PFSK-1 (cell line): ENCODE results near the gene UQCR11.

Experiments
- FOXP2 ChIP-seq: optimal IDR thresholded peaks from 2 replicates; pipeline ENCODE3; 2011; ENCODE audit warnings: borderline replicate concordance, control low read depth, inconsistent platforms; ENCODE audit not compliant: insufficient read depth; ENCODE audit errors: extremely low read length, extremely low read depth
- POLR2AphosphoS5 ChIP-seq: IDR thresholded peaks from 2 replicates; pipeline ENCODE4 v1.6.1; 2012; ENCODE audit warnings: low read depth, mild to moderate bottlenecking, control low read depth, low read length, moderate library complexity
- REST ChIP-seq, 2 experiments: IDR thresholded peaks; 2 replicates each; pipeline versions ENCODE4 v1.6.1 to v1.8.0; 2011 to 2012; ENCODE audit warnings: low read depth in 2 of 2, low read length in 2 of 2, control low read depth in 1 of 2, inconsistent platforms in 1 of 2, mild to moderate bottlenecking in 1 of 2, moderate library complexity in 1 of 2; ENCODE audit not compliant: insufficient read depth in 1 of 2
- SIN3A ChIP-seq: IDR thresholded peaks from 2 replicates; pipeline ENCODE4 v1.6.1; 2012; ENCODE audit warnings: mild to moderate bottlenecking, low read length, moderate library complexity, borderline replicate concordance; ENCODE audit not compliant: insufficient read depth
- TAF1 ChIP-seq: IDR thresholded peaks from 2 replicates; pipeline ENCODE4 v1.6.1; 2012; ENCODE audit warnings: low read length, control low read depth, borderline replicate concordance; ENCODE audit not compliant: insufficient read depth

UQCR11 gene

DNA sequence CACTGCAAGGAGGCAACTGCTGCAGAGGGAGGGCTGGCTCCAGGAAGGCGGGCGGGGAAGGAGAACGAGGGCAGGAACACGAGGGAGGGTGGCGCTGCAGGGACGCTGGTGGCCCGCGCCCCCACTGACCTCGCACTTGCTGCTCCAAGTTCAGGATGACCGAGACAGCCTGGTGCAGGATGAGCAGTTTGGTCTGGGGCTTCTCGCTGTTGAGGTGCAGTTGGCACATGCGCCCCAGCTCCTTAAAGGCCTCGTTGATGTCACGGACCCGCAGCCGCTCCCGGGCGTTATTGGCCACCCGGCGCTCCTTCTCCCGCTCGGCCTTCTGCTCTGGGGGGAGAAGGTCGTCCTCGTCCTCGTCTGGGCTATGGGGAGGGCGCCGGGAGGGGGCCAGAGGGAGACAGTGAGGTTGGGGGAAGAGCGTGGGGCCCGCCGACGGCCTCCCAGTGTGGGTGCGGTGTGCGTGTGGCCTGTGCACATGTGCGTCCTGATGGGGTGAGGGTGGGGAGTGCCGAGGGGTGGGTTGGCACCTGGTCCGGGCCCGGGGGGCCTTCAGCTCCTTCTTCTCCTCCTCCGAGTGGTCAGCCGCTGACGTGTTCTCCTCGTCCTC, 10.0 kb upstream of the UQCR11 start:
- TF ChIP-seq FOXP2 (no peak), TAF1 (no peak), SIN3A (no peak), POLR2AphosphoS5 (no peak)

DNA sequence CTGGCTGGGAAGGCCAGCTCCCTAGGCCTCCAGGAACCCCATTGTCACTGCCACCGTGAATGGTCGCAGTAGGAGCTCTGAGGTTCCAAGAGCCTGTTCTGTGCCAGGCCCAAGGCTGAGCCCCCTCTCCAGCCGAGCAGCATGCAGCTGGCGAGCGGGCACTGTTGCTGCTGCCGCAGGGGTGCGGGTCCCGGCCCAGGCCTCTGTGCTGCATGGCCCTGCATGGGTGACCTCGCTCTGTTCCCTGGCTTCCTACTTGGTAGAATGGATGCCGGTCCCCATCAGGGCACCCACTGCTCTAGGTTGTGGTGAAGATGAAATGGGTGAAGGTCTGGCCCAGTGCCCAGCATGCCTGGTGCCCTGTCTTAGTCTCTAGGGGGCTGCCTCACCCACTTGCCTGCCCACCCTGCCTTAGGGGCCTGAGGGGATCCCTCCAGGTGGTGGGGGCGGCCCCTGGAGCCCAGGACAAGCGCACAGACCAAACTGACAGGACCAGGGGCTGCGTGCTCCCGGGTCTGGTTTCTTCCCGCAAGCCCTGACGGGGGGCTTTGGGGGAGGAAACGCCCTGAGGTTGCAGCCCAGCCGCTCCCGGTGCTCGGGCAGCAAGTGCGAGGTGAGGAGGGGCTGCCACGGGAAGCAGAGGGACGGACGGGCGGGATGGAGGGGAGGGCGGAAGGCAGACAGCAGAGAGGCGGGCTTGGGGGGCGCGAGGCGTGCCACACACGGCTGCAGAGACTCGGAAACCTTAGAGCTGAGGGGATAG, 8.7 kb upstream of the UQCR11 start:
- no peak for TF ChIP-seq SIN3A
- TF ChIP-seq TAF1: no peak
- TF ChIP-seq POLR2AphosphoS5: no peak
- no peak for TF ChIP-seq FOXP2
- TF ChIP-seq REST (IDR thresholded peaks at IDR 0.05; ENCODE audit: insufficient read depth in 1 of 2, low read depth in 2 of 2, low read length in 2 of 2): no peak

DNA sequence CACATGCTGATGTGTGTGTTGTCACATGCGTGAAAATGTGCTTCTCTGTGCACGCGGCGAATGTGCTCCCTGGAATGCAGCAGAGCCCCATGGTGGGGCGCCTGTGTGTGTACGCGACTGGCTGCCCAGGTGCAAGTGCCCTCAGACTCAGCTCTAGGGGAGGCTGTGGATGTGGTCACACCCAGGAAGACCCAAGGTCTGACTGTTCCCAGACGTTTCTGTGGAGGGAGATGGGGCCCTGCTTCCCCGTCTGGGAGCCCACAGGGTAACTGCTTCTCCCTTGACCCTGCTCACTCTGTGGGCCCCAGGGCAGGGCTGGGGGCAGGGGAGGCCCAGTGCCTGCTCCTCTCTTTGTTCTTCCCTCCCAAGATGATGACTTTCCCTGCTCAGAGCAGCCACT, 7.9 kb upstream of the UQCR11 start:
- TF ChIP-seq POLR2AphosphoS5: no peak
- no peak for TF ChIP-seq FOXP2
- no peak for TF ChIP-seq TAF1
- no peak for TF ChIP-seq SIN3A
- no peak for TF ChIP-seq REST (IDR thresholded peaks at IDR 0.05; ENCODE audit: insufficient read depth in 1 of 2, low read depth in 2 of 2, low read length in 2 of 2)

- no peak for TF ChIP-seq POLR2AphosphoS5
- no peak for TF ChIP-seq SIN3A
- no peak for TF ChIP-seq REST (IDR thresholded peaks at IDR 0.05; ENCODE audit: insufficient read depth in 1 of 2, low read depth in 2 of 2, low read length in 2 of 2)
- no peak for TF ChIP-seq TAF1
- no peak for TF ChIP-seq FOXP2
These were observed 7.1 kb upstream of the UQCR11 start for GRCh38 chr19:1612114-1613086.

- no peak for TF ChIP-seq SIN3A
- no peak for TF ChIP-seq REST (IDR thresholded peaks at IDR 0.05; ENCODE audit: insufficient read depth in 1 of 2, low read depth in 2 of 2, low read length in 2 of 2)
- TF ChIP-seq TAF1: no peak
- TF ChIP-seq POLR2AphosphoS5: no peak
- no peak for TF ChIP-seq FOXP2
These were observed 6.1 kb upstream of the UQCR11 start for GRCh38 chr19:1611353-1611752.
